ENCODE results near the gene DDX24.
A peak's percentile ranks its signal among the peaks of the same experiment; 100 is the strongest.

The DDX24 gene

GRCh38 chr14:94020267-94020666, 60.7 kb downstream of the DDX24 start:
- FAIRE-seq (no peak), DNase-seq (ENCODE audit: extremely low spot score, insufficient read length, low read depth) (no peak)

- FAIRE-seq (no peak), DNase-seq (ENCODE audit: extremely low spot score, insufficient read length, low read depth) (no peak)
These were observed 61.7 kb downstream of the DDX24 start for GRCh38 chr14:94019329-94019728.

GRCh38 chr14:94018308-94018707, 62.7 kb downstream of the DDX24 start:
- FAIRE-seq = no peak
- no peak for DNase-seq (ENCODE audit: extremely low spot score, insufficient read length, low read depth)

- DNase-seq (ENCODE audit: extremely low spot score, insufficient read length, low read depth) (no peak), FAIRE-seq (no peak)
These were observed 64.5 kb downstream of the DDX24 start for GRCh38 chr14:94016446-94016976.

- no peak for FAIRE-seq
These were observed 65.8 kb downstream of the DDX24 start for GRCh38 chr14:94015223-94015622.

GRCh38 chr14:94014382-94014781, 66.6 kb downstream of the DDX24 start:
- FAIRE-seq (no peak), DNase-seq (ENCODE audit: extremely low spot score, insufficient read length, low read depth) (no peak)

More at GRCh38 chr14:94015223-94015622, 65.8 kb downstream of the DDX24 start:
- DNase-seq (ENCODE audit: extremely low spot score, insufficient read length, low read depth) = no peak

- DNase-seq (ENCODE audit: extremely low spot score, insufficient read length, low read depth) (no peak), FAIRE-seq (peak; percentile 61)
These were observed 69.2 kb downstream of the DDX24 start for GRCh38 chr14:94011795-94012194.

- DNase-seq (ENCODE audit: extremely low spot score, insufficient read length, low read depth) (no peak), FAIRE-seq (no peak)
These were observed 70.4 kb downstream of the DDX24 start for GRCh38 chr14:94010625-94011024.

- DNase-seq (ENCODE audit: extremely low spot score, insufficient read length, low read depth) = no peak
- no peak for FAIRE-seq
These were observed 71.2 kb downstream of the DDX24 start for GRCh38 chr14:94009767-94010166.

- FAIRE-seq (no peak), DNase-seq (ENCODE audit: extremely low spot score, insufficient read length, low read depth) (no peak)
These were observed 72.8 kb downstream of the DDX24 start for GRCh38 chr14:94008234-94008633.

- DNase-seq (ENCODE audit: extremely low spot score, insufficient read length, low read depth) = no peak
- FAIRE-seq = peak; percentile 47
These were observed 75.5 kb downstream of the DDX24 start for GRCh38 chr14:94005324-94006073.

GRCh38 chr14:94004015-94004414, 77.0 kb downstream of the DDX24 start:
- FAIRE-seq = no peak
- no peak for DNase-seq (ENCODE audit: extremely low spot score, insufficient read length, low read depth)

GRCh38 chr14:94003397-94003796, 77.6 kb downstream of the DDX24 start:
- DNase-seq (ENCODE audit: extremely low spot score, insufficient read length, low read depth) (no peak), FAIRE-seq (no peak)

GRCh38 chr14:94001501-94002396, 79.3 kb downstream of the DDX24 start:
- DNase-seq (ENCODE audit: extremely low spot score, insufficient read length, low read depth) (peak; percentile 57), FAIRE-seq (peak; percentile 96)

GRCh38 chr14:94001016-94001415, 80.0 kb downstream of the DDX24 start:
- FAIRE-seq (no peak), DNase-seq (ENCODE audit: extremely low spot score, insufficient read length, low read depth) (no peak)

- no peak for FAIRE-seq
These were observed 80.7 kb downstream of the DDX24 start for GRCh38 chr14:94000267-94000666.

GRCh38 chr14:93999573-93999972, 81.4 kb downstream of the DDX24 start:
- no peak for FAIRE-seq
- DNase-seq (ENCODE audit: extremely low spot score, insufficient read length, low read depth) = no peak

More at GRCh38 chr14:94000267-94000666, 80.7 kb downstream of the DDX24 start:
- no peak for DNase-seq (ENCODE audit: extremely low spot score, insufficient read length, low read depth)

- DNase-seq (ENCODE audit: extremely low spot score, insufficient read length, low read depth) (no peak), FAIRE-seq (no peak)
These were observed 82.1 kb downstream of the DDX24 start for GRCh38 chr14:93998871-93999403.
